Ovary (tissue), 3 donors: ENCODE measurements around the gene CAV2.

Source experiments
- EP300 ChIP-seq: sonication (generic); formaldehyde crosslinking; IDR thresholded peaks from one replicate; pipeline ENCODE4 v1.6.1; 2017; ENCODE audit warnings: antibody characterized with exemption
- TF ChIP-seq, protein P1 (sequence below), 3 donors: fragments of 450-650 bp in 2 of 3; fragments of 200-600 bp in 1 of 3; IDR thresholded peaks; one replicate each; pipeline versions ENCODE4 v1.5.1 to v1.8.0; 2016 to 2022; ENCODE audit warnings: antibody characterized with exemption in 3 of 3, mild to moderate bottlenecking in 1 of 3
- donor health status: DM: no; HTN: no; CAD: no.

DNA sequence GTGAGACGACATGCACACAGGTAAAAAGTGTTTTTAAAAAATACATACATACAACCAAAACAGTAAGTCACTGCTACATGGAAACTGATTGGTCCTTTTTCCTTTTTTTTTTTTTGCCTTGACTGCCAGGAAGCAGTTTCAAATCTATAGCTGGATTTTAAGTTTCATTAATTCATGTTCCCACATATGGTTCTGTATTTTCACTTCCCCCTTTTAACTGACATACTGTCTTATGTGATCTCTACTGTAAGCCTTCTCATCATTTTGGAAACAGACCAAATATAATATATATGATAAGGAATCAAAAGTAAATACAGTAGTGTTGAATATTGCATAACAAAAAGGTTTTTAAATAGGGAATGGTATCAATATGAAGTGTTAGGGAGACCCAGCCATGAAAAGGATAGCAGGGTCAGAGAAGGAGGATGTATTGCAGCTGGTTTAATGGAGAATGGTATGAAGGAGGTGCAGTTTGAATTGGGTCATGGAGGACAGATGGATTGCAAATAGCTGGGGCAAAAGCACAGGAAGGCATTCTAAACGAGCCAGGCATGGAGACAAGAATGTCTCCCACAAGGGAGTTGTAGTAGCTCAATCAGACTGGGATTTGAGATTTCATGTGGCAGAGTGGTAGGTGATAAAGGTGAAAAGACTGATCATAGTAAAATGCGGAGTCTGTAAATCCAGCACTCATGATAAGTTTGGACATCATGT lies 30.7 kb downstream of the CAV2 start:
- TF ChIP-seq, protein P1, sequence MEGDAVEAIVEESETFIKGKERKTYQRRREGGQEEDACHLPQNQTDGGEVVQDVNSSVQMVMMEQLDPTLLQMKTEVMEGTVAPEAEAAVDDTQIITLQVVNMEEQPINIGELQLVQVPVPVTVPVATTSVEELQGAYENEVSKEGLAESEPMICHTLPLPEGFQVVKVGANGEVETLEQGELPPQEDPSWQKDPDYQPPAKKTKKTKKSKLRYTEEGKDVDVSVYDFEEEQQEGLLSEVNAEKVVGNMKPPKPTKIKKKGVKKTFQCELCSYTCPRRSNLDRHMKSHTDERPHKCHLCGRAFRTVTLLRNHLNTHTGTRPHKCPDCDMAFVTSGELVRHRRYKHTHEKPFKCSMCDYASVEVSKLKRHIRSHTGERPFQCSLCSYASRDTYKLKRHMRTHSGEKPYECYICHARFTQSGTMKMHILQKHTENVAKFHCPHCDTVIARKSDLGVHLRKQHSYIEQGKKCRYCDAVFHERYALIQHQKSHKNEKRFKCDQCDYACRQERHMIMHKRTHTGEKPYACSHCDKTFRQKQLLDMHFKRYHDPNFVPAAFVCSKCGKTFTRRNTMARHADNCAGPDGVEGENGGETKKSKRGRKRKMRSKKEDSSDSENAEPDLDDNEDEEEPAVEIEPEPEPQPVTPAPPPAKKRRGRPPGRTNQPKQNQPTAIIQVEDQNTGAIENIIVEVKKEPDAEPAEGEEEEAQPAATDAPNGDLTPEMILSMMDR (IDR thresholded peaks at IDR 0.05) = no peak
- TF ChIP-seq EP300 = no peak
